Activated CD8-positive, alpha-beta memory T cell treated with anti-CD3 and anti-CD28 coated beads, Interleukin-2, amount 50 U/mL, for 48 hours (primary cell): Measurements from ENCODE around the gene PKNOX1.
"Not testable (repeated sequence)": the region's sequence is repeated elsewhere in the genome, so short reads cannot be mapped to it uniquely, and the experiment has no call there.

Source experiments
- DNase-seq: peaks from one replicate; pipeline ENCODE4 v3.0.0-alpha.2; 2020

Gene PKNOX1

GRCh38 chr21:43062955-43063664 is 88.7 kb downstream of the PKNOX1 start:
- DNase-seq = not testable (repeated sequence)

- not testable (repeated sequence) for DNase-seq
Observed at GRCh38 chr21:43064265-43064917, 90.0 kb downstream of the PKNOX1 start.

- not testable (repeated sequence) for DNase-seq
Observed at GRCh38 chr21:43065991-43066390, 91.6 kb downstream of the PKNOX1 start.

GRCh38 chr21:43066690-43067089 is 92.3 kb downstream of the PKNOX1 start:
- DNase-seq = peak; percentile 23

GRCh38 chr21:43068065-43068464 is 93.7 kb downstream of the PKNOX1 start:
- not testable (repeated sequence) for DNase-seq

GRCh38 chr21:43069682-43070081 is 95.3 kb downstream of the PKNOX1 start:
- DNase-seq = not testable (repeated sequence)

- not testable (repeated sequence) for DNase-seq
Observed at GRCh38 chr21:43072742-43073141, 98.4 kb downstream of the PKNOX1 start.

GRCh38 chr21:43074401-43075169 is 100.2 kb downstream of the PKNOX1 start:
- not testable (repeated sequence) for DNase-seq

- not testable (repeated sequence) for DNase-seq
Observed at GRCh38 chr21:43075170-43076022, 101.0 kb downstream of the PKNOX1 start, which contains the start of gene CBS. Gene CBS (minus strand): TSS chr21:43075835. CDS start chr21:43072193, 3,642 bp downstream.

GRCh38 chr21:43076023-43076637 is 101.8 kb downstream of the PKNOX1 start:
- not testable (repeated sequence) for DNase-seq

- not testable (repeated sequence) for DNase-seq
Observed at GRCh38 chr21:43076643-43077042, 102.3 kb downstream of the PKNOX1 start.

- not testable (repeated sequence) for DNase-seq
Observed at GRCh38 chr21:43082587-43083300, 108.4 kb downstream of the PKNOX1 start.
